ENCODE measurements around the gene COIL. TPM values are rescaled to one million over a fixed set of nuclear protein-coding genes. Genes with fewer than 3 reads are reported as not detected.

Gene COIL
- total and polyA plus RNA-seq, 2 of the 13 experiments (the other 11 are each of a cell fraction or from before 2014, with no cell fraction given) = 8.1 to 29.4 TPM

GRCh38 chr17:56960596-56961538 lies at the start of gene COIL (continued):
- TF ChIP-seq ZNF609 (CRISPR knock-in tag; IDR thresholded peaks at IDR 0.05; ENCODE audit: borderline replicate concordance) (peak; percentile 77), GZF1 (CRISPR knock-in tag; IDR thresholded peaks at IDR 0.05) (0 out of 2 replicates have a peak, but pooled peaks have one; percentile 46), PRDM4 (CRISPR knock-in tag; IDR thresholded peaks at IDR 0.05; ENCODE audit: borderline replicate concordance) (no peak), ZKSCAN1 (IDR thresholded peaks at IDR 0.05; ENCODE audit: low read length) (0 out of 2 replicates have a peak, but pooled peaks have one; percentile 51), SOX6 (IDR thresholded peaks at IDR 0.05) (no peak), SOX6 (CRISPR knock-in tag; IDR thresholded peaks at IDR 0.05) (peak; percentile 79), PLRG1 (conservative IDR thresholded peaks at IDR 0.05) (no peak), ZNF12 (CRISPR knock-in tag; IDR thresholded peaks at IDR 0.05) (0 out of 2 replicates have a peak, but pooled peaks have one; percentile 65), CHD2 (IDR thresholded peaks at IDR 0.05; ENCODE audit: low read depth, low read length) (no peak), ZNF562 (CRISPR knock-in tag; IDR thresholded peaks at IDR 0.05; ENCODE audit: borderline replicate concordance) (no peak), SP1 (IDR thresholded peaks at IDR 0.05) (no peak), SP1 (CRISPR knock-in tag; IDR thresholded peaks at IDR 0.05) (peak; percentile 51; the same call in 1 of the 2 replicates), KLF6 (CRISPR knock-in tag; IDR thresholded peaks at IDR 0.05) (peak; percentile 85), TBL1XR1 (IDR thresholded peaks at IDR 0.05; ENCODE audit: borderline replicate concordance, low read length, partially characterized antibody) (no peak), MAX (IDR thresholded peaks at IDR 0.05) (peak; percentile 83), KDM5A (IDR thresholded peaks at IDR 0.05; ENCODE audit: borderline replicate concordance, low read length) (peak; percentile 86), ZNF850 (CRISPR knock-in tag; conservative IDR thresholded peaks at IDR 0.05) (0 out of 2 replicates have a peak, but pooled peaks have one; percentile 46), MAZ (IDR thresholded peaks at IDR 0.05; ENCODE audit: borderline replicate concordance, low read depth, low read length) (peak; percentile 100), MAZ (CRISPR knock-in tag; IDR thresholded peaks at IDR 0.05; ENCODE audit: low read depth) (peak; percentile 99), ELF3 (CRISPR knock-in tag; IDR thresholded peaks at IDR 0.05) (peak; percentile 78; the same call in 1 of the 2 replicates), ZFY (CRISPR knock-in tag; IDR thresholded peaks at IDR 0.05) (peak; percentile 95), GLMP (CRISPR knock-in tag; IDR thresholded peaks at IDR 0.05; ENCODE audit: borderline replicate concordance) (no peak)
